ENCODE data around the gene MGAT5.
"Not testable (repeated sequence)": the region's sequence is repeated elsewhere in the genome, so short reads cannot be mapped to it uniquely, and the experiment has no call there.

The MGAT5 gene

DNA sequence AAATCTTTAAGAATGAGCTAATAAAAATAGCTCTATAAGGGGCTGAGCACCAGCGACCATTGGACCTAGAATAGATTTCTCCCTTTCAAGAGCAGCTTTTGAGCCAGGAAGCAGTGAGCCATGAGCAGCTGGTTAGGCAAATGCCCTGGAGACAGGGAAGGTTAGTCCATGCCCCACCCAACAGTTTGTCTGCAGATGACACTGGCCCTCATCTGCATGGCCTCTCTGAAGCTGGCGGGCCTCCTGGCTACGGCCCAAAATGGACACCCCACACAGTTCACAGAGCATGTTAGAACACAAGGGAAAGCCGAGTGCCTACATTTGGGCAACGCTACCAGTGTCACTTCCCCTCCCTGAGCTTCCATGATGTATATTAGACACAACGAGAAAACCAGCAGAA, 201.1 kb downstream of the MGAT5 start:
- no peak for DNase-seq

DNA sequence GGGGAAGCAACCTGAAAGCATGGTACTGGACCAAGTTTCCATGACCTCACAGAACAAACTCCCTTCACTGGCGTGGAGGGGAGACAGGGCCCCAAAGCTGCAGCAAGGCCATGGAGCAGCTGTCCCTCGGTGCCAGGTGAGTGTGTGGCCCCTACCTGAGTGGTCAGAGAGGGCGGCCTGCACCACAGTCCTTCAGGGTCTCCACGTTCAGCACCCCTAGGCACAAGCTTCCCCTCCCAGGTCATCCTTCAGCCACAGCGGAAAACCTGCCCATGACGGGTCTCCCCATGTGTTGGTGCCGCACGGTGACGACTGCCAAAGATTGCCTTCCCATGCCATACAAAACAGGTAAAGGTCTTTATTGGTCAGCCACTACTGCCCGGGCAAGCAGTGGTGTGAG, 201.6 kb downstream of the MGAT5 start:
- DNase-seq, result no peak

DNA sequence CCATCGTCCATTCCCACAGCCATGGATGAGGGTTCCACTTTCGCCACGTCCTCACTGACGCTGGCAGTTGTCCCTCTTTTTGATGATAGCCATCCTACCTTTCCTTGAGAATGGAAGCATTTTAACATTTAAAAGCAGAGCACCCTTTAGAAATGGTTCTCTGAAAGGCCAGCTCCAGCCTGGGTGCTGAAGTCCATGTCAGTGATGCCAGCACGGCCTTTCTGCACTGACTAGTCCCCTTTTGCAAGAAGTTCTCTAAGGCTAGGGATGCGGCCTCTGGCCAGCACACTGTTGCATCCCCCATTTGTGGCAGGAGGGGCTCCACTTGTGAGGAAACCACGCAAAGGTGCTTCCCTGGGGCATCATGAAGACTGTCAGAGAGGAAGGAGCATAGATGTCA, 203.5 kb downstream of the MGAT5 start:
- DNase-seq, result no peak

DNA sequence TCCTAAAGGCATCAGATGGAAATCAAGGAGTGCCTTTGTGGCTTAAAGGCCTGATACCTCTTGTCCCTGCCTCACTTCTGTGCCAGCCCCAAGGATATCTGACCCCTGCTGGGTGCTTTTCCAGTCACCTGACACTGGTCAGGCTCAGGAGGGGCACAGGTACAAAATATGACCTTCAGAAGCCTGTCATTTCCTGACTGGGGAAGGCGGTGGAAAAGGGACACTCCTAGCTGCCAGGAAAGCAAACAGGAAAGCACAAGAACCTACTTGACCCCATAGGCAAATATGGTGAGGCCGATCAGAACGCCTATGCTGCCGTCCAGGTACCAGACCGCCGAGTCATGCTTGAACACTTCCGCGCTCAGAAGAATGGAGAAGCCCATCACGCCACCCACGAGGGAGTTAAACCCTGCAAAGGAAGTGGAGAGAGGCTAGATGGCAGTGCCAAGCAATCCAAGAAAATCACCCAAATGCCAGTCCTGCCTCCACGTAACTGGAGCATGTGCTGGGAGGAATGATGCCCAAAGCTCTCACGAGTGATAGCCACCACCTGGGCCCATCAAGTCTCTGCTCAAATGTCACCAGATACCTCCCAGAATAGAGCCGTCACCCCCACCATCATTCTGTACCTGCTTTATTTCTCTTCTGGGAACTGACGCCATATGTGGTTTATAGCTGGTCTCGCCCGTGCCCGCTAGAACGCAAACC, 204.0 kb downstream of the MGAT5 start:
- DNase-seq, result peak; percentile 53

DNA sequence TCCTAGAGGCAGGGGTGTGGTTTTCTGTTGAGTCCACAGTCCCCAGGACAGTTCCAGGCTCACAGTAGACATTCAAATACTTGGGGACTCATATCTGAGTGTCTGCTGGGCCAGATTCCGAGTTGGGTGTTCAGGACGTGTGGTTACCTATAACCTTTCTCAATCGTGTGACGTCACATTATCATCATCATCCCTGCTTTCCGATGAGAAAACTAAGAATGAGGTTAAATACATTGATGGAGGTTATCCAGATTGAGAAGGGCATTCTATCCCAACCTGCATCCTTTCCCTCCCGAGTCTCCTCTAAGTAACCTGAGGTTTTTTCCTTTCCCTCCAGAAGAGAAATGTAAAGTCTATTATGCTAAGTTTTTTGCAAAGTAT, 204.6 kb downstream of the MGAT5 start:
- DNase-seq, result no peak

DNA sequence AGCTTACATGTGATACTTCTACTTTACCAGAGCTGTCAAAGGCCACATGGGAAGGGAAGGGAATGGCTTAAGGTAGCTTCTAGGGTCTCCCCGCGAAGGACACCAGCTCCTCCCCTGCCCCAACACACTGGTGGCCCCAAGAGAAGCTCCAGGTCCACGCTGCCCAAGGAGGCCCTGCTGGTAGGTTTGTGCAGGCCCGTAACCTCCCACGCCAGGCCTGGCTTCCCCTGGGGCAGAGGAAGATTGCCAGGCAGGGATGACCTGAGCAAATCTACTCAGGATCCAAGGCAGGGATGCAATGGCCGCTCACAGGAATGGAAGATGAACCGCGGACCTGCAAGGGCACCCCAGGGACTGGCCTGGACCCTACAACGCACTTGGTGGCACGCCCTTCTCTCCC, 205.1 kb downstream of the MGAT5 start:
- no peak for DNase-seq

DNA sequence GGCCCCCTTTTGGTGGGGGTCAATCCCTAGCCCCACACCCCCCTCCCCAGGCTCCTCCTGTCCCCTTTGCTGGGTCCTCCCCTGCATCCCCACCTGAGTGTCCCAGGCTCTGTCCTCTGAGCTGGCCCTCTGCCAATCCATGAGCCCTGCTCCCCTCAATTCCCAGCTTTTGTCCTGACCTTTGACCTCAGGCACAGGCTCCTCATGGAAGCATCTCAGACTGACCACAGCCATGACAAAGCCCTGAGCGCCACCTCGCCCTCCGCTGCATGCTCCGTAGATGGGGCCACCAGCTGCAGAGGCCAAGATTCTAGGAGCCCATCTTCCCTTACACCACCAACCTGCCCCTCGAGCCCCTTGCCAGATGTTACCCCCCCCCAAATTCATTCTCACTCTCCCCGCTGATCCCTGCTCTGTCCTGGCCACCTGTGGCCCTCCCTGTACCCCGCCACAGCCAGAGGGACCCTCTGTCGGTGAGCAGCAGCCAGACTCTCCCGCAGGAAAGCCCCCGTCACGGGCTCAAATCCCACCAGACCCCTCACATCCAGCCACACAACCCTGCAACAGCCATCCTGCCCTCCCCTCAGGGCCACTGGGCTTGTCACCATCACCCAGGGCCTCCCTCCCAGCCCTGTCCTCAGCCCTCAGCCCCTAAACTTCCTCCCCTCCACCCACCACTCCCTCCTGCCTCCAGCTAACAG, 206.0 kb downstream of the MGAT5 start:
- DNase-seq, result no peak

DNA sequence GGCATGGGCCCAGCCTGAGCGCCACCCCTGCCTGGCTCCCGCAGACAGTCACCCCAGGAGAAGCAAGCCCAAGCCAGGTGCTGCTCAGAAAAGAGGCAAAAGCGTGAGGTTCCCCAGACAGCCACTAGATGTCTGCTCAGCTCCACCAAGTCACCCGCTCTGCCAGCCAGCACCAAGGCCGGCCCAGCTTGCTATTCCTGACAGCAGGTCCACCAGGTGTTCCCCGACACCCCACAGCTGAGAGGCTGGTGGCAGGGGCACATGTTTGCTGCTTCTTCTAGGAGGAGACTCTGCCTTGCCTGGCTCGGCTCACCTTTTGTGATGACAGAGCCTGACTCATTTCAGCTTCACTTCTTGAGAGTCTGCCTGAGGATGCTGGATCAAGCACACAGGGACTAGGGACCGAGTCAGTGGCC, 206.7 kb downstream of the MGAT5 start:
- peak; percentile 70 for DNase-seq

DNA sequence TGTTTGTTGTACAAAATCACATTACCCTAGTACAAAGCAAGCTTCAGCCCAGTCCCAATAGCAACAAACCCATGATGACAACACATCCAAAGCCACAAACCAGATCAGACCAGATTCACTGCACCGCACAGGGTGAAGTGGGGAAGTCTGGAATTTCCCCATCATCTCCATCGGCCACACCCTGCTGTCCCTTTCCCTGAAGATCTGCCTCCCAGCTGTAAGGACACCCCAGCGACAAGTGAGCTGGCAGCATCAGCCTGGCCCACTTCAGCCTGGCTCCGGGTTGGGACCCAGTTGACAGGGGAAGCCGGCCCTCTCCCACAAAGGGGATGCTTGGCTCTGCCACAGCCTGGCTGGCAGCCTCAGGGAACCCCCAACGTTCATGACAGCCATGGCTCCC, 207.6 kb downstream of the MGAT5 start:
- peak; percentile 36 for DNase-seq

DNA sequence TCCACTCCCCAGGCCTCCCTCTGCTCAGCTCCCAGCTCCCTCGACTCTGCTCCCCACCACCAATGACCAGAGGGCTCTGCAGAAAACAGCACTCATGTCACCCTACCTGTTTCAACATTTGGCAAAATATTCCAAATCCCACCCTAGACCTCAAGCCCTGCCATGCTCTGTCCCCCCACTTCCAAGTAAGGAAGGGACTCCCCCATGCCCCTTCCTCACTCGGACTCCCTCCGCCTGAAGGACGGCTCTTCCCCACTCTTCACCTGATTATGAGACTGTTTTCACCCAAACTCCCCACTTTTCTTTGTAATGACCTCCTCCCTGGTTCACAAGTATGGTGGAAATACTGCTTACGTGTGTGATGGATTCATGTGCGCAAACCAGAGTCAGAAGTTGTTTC, 208.4 kb downstream of the MGAT5 start:
- DNase-seq, result no peak

DNA sequence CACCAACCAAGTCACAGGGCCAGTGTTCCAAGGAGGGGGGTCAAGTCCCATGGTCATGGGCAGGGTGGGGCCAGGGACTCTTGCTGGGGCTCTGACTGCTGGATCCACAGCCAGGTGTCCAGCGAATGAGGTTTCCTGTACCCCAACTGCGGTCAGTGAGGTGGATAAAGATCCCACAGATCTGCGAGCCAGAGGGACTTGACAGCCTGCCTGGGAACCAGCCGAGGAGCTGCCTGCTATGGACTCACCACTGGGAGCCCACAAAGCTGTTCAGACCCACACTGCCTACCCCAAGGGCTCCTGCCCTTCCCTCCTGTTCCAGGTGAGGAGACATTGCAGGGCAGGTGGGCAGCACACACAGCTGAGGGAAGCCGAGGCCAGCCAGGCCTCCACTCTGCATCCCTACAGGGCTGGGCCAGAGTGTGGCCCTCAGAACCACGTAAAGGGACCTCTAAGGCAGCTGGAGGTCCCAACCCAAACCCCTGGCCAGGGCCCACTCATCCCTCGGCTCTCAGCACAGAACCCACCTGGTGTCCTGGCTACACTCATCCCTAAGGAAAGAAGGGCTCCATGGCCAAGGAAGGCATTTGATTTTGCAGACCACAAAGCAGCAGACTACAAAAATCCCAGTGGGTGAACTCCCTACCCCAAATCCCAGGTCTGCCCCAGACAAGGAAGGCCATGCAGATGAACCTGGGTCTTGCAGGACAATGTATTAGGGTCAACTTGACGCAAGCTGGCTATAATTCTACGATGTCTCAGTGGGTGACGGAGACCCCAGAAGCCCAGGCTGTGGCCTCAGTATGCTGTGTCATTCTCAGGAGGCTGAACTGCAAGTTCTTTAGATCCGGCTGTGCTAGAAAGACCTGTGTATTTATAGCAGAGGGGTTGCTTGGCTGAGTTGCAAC, 209.2 kb downstream of the MGAT5 start:
- no peak for DNase-seq

DNA sequence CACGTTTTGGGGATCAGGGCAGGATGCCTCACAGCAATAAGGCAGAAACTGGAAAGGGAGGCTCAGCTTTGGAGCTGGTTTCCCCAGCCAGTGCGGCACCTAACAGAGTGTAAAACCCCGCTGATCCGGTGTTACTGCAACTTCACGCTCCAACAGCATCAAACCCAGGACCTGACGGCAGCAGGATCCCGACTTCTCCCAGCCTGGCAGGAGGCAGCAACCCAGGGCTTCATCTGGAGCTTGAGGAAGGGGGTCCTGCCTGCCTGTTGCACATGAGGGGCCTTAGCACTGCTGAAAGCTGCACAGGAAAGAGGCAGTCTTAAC, 209.8 kb downstream of the MGAT5 start:
- no peak for DNase-seq

DNA sequence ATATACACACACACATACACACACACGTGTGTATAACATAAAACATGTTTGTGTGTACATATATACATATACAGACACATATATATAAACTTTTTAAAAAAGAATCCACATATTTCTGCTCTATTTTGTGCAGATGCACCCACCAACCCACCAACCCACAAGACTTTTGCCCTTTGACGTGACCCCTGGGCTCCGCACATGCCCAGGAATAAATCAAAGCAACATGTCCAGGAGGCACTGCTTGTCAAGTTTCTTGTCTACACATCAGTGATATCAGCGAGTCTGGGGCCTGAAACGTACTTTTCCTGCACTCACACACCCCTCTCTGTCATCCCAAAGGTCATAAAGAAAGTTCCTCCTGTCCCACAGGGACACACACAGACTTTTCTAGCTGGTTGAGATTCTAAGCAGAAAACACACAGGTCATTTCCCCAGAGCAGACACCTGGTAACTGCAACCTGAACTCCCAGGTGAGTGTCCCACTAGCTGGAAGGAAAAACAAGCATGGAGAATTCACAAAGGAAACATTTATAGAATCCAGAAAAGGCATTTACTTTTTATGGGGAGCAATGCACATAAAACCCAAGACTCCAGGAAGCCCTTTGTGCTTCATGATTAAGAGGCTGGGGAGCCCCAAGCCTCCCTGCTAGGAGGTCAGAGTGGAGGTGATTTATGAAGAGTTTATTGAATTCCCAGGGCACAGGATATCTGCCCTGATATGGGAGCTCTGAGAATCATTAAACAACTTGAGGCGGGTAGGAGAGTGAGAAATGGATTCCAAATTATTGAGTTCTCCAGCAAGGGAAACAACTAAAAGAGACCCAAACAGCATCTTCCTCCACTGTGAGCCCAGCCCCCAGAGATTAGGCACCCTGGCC, 211.6 kb downstream of the MGAT5 start:
- no peak for DNase-seq

DNA sequence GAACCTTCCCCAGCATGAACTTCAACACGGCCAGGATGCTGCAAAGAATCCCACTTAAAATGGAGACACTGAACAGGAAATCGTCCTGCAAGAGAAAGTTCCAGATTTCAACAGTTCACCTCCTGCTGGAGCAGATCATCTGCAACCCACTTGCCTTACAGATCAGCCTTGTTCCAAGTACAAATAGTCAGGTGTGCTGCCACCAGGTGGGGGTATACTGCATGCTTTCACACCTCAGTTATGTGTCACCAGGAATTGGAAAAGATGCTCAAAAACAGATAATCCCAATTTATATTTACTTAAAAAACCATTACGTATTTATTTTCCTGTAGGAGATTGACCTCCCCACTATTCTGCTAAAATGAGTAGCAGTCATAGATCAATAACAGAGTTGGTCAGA, 212.3 kb downstream of the MGAT5 start:
- DNase-seq, result peak; percentile 63

DNA sequence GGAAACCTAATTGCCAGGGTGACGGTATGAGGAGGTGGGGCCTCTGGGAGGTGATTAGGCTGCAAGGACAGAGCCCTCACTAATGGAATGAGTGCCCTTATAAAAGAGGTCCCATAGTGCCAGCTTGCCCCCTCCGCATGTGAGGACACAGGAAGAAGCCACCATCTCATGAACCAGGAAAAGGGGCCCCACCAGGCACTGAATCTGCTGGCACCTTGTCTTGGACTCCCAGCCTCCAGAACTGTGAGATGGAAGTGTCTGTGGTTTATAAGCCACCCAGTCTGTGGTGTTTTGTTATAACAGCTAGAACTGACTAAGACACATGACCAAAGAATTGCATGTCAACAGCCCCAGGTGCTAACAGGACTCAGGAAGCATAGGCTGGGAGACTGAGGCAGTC, 214.3 kb downstream of the MGAT5 start:
- no peak for DNase-seq

DNA sequence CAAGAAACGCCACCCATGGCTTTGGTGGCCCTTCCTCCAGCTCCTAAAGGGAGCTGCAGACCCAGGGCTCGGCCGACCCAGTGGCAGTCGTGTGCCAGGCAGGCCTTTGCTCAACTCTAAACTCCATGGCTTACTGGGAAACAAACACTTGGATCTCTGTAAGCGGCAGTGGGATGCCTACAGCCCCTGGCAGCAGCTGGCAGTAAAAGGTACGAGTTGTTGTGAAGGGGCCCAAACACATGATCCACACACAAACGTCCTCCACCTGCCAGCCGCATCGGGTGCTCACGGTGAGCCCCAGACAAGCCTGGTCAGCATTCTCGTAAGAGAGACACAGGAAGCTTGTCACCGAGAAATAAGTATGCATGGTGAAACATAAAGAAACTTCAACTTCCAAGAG, 214.9 kb downstream of the MGAT5 start:
- DNase-seq, result no peak

DNA sequence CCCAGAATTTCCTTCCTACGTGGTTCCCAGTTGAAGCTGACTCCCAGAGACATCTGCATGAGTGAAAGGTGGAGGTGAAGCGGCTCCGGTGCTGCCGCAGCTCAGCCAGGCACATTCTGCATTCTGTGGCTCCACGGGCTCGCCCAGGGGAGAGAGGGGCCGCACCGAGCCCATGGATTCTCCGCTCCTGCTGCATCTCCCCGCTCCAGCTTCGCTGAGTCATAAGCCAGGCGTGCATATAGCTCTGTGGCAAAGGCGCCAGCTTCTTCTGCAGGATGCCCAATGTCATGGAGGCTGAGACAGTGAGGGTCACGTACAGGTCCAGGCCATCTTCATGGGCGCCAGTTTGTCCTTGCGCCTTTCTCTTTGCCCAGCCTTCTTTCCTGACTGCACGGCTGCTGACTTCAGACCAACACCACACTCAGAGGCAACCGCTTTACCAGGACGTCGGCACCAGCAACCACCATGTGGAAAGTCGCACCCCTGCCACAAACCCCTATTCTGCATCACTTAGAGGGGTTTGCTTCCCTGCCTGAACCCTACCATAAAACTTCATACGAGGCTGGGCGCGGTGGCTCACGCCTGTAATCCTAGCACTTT, 215.7 kb downstream of the MGAT5 start:
- no peak for DNase-seq

DNA sequence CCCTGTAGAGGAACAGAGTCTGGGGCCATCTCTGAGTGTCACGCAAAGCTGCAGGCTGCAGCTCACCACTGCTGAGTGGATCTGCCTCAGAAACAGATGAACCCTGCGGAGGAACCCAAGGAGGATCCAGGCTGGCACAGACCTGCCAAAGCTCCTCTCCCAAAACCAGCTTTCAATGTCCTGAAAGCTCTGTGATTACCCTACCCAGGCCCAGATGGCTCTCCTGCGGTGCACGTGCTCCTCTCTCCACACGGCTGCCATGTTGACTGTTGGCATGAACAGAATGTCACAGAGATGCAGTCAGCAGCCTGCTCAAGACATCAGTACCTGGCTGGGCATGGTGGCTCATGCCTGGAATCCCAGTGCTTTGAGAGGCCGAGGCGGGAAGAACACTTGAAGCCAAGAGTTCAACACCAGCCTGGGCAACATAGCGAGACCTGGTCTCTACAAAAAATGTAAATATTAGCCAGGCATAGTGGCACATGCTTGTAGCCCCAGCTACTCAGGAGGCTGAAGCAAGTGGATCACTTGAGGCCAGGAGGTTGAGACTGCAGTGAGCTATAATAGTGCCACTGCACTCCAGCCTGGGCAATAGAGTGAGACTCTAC, 216.8 kb downstream of the MGAT5 start:
- no peak for DNase-seq

DNA sequence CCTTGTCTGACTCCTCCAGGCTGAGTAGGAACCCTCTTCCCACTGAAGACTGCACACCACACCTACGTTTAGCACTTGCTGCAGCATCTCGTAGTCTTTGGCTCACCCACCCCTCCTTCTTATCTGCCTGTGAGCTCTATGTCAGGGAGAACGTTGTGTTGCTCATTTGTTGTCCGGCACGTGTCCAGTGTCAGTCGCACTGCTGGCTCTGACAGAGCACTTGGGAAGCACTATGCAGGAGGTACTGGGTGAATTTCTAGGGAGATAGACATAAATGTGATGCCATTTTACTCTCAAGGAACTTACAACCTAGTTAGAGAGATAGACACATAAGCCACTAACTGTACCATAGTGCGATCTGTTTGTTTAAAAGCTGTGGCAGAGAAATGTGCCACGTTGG, 223.1 kb downstream of the MGAT5 start:
- not testable (repeated sequence) for DNase-seq

DNA sequence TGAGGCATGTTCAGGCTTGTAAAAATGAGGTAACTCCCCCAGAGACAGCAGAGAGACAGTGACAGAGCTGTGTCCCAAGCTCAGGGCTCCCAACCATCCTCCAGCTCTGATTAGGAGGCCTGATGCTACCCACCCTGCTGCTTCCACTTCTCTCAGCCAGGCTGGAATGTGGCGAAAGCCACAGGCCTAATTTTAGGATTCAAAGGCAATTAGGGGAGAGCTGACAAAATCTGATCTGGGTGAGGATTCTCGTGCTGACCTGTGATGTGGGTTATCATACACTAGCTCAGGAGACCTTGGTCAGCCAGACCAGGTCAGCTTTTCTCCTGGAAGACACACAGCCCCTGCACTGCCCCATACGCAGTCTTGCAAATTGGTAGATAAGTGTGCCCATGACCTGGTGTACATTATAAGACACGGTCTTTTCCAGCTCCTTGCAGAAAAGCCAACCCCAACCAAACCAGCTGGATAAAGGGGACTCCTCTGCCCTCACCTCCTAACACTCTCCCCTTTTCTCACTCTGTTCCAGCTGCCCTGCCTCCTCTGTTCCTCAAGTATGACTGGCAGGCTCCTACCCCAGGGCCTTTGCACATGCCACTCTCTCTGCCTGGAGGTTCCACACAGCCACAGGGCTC, 225.9 kb downstream of the MGAT5 start:
- no peak for DNase-seq

DNA sequence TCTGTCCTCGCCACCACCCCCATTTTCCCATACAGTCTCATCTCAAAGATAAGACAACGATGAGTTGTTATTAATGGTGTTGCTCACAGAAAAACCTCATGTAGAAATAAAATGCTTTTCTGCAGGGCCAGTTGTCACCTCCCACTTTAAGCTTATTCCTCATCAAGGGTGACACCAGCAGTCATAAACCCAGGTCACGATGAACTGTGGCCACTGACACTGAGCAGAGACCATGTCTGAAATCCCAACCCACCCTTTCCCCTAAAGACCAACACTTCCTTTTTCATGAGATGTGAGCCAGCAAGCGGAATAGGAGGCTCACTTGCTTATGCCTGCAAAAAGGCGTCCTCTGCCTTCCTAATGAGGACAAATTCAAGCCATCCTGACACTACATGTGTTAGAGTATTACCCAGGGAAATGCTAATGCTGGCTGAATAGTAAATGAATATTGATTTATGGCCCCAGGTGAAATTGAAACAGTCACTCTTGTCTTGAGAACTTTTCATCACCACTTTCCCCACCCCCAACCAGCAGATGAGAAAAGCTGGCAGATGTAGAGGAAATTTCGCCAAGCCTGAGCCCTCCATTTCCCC, 228.4 kb downstream of the MGAT5 start:
- DNase-seq, result no peak

Data from DMS53 (cell line).